ENCODE measurements around the gene GAPDH. TPM values are rescaled to one million over a fixed set of nuclear protein-coding genes. Genes with fewer than 3 reads are reported as not detected.

The GAPDH gene
- polyA plus RNA-seq, 1 donor (not counting 4 experiments of a cell fraction or from before 2014, with no cell fraction given), result 8,390 TPM

DNA sequence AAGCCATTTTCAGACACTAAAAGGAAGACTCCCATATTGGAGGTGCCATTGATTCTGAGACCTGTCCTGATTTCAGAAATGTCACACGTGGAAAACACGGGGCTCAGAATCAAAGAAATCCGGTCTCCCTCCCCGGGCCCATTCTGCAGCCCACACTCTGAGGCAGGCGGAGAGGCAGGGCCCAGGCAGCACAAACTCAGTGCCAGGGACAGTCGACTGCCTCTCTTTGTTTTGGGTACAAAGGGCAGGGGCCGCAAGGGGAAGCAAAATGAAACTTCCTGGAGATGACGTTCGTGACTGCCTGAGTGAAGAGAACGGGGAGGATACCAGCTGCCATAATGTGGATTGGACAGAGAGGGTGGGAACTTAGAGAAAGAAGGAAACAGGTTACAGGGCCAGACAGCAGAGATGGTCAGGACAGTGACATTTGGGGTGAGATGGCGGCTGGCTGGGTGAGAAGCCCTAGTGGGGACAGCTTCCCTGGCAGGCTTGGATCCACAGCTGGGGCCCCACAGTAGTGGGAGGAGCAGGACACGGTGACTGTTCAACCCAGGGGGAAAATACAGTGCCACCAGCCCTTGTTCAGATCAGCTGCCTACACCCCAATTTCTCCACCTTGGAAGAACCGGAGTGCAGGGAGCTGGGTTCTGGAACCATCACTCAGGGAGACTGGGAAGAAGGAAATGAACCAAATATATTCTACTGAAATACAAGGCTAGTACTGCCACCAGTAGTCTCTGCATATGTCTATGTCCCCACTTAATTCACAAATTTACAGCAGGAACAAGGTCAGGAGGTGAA is 8.1 kb downstream of the GAPDH start:
- Histone ChIP-seq H3K9me3 (ENCODE audit: control insufficient read depth, low read depth, low read length) (no peaks in the 10 kb centered on the region), H3K27ac (ENCODE audit: control insufficient read depth, insufficient read depth, low read length) (no peak overlapping the region), H3K79me2 (ENCODE audit: control insufficient read depth, insufficient read depth, low read length) (no peaks in the 10 kb centered on the region), H2AFZ (ENCODE audit: control insufficient read depth, low read length) (no peak overlapping the region), H3K4me3 (ENCODE audit: control insufficient read depth in 2 of 3, extremely low read depth in 1 of 3, insufficient read depth in 2 of 3, low read depth in 1 of 3, low read length in 3 of 3) (no peak overlapping the region), H3K27me3 (ENCODE audit: control insufficient read depth, extremely low read depth, insufficient read depth, low read length) (no peaks in the 10 kb centered on the region), H3K4me1 (ENCODE audit: control insufficient read depth, extremely low read depth, insufficient read depth, low read length) (peaks cover 24% of the 10 kb centered on the region), H3K4me2 (ENCODE audit: control insufficient read depth, extremely low read depth, insufficient read depth, low read depth, low read length) (no peak overlapping the region), H4K20me1 (ENCODE audit: control insufficient read depth, extremely low read depth, insufficient read depth, low read length) (peaks cover 21% of the 10 kb centered on the region), H3K9ac (ENCODE audit: control insufficient read depth, extremely low read depth, insufficient read depth, low read length) (no peak overlapping the region), H3K9me1 (ENCODE audit: control insufficient read depth, extremely low read depth, insufficient read depth, low read length) (peaks cover 5% of the 10 kb centered on the region), H3K36me3 (ENCODE audit: control insufficient read depth in 2 of 2, extremely low read depth in 1 of 2, insufficient read depth in 2 of 2, low read length in 2 of 2) (peaks cover 14 to 15% of the 10 kb centered on the region in 2 experiments)
- DNase-seq (ENCODE audit: low read depth, low spot score) (no peak), FAIRE-seq (no peak)
- dilution Hi-C loops (cut with MboI; ENCODE audit: extremely low pct_ligation_motif_present, low sequenced_read_pairs), result no loop called here
- no peak for TF ChIP-seq EZH2 (IDR thresholded peaks at IDR 0.05; ENCODE audit: low read length)
- TF ChIP-seq, protein P1, sequence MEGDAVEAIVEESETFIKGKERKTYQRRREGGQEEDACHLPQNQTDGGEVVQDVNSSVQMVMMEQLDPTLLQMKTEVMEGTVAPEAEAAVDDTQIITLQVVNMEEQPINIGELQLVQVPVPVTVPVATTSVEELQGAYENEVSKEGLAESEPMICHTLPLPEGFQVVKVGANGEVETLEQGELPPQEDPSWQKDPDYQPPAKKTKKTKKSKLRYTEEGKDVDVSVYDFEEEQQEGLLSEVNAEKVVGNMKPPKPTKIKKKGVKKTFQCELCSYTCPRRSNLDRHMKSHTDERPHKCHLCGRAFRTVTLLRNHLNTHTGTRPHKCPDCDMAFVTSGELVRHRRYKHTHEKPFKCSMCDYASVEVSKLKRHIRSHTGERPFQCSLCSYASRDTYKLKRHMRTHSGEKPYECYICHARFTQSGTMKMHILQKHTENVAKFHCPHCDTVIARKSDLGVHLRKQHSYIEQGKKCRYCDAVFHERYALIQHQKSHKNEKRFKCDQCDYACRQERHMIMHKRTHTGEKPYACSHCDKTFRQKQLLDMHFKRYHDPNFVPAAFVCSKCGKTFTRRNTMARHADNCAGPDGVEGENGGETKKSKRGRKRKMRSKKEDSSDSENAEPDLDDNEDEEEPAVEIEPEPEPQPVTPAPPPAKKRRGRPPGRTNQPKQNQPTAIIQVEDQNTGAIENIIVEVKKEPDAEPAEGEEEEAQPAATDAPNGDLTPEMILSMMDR (optimal IDR thresholded peaks at IDR 0.05 in 1 of 3, IDR thresholded peaks at IDR 0.05 in 1 of 3, conservative IDR thresholded peaks at IDR 0.05 in 1 of 3; ENCODE audit: extremely low read depth in 1 of 3, insufficient read depth in 2 of 3, low read length in 3 of 3), result no peak

DNA sequence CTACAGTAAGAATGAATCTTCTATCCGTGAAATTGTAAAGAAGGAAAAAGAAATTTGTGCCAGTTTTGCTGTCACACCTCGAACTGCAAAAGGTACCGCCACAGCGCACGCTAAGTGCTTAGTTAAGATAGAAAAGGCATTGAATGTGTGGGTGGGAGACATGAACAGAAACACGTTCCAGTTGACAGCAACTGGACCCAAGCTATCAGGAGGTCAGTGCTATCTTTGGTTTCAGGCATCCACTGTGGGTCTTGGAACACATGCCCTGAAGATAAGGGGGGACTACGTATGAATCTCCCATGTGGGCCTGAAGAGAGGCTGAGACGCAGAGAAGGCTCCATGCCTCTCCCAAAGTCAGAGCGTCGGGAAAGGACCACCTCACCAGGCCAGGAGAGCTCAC is 11.7 kb downstream of the GAPDH start:
- dilution Hi-C loops (cut with MboI; ENCODE audit: extremely low pct_ligation_motif_present, low sequenced_read_pairs), result no loop called here
- no peaks in the 10 kb centered on the region for H4K20me1 ChIP-seq (ENCODE audit: control insufficient read depth, extremely low read depth, insufficient read depth, low read length)
- H3K9me3 ChIP-seq (ENCODE audit: control insufficient read depth, low read depth, low read length), result no peaks in the 10 kb centered on the region
- peaks cover 0 to 6% of the 10 kb centered on the region in 2 experiments for H3K36me3 ChIP-seq (ENCODE audit: control insufficient read depth in 2 of 2, extremely low read depth in 1 of 2, insufficient read depth in 2 of 2, low read length in 2 of 2)
- H3K9me1 ChIP-seq (ENCODE audit: control insufficient read depth, extremely low read depth, insufficient read depth, low read length), result no peaks in the 10 kb centered on the region
- no peak overlapping the region for H3K4me2 ChIP-seq (ENCODE audit: control insufficient read depth, extremely low read depth, insufficient read depth, low read depth, low read length)
- no peak overlapping the region for H3K9ac ChIP-seq (ENCODE audit: control insufficient read depth, extremely low read depth, insufficient read depth, low read length)
- TF ChIP-seq, protein P1 (optimal IDR thresholded peaks at IDR 0.05 in 1 of 3, IDR thresholded peaks at IDR 0.05 in 1 of 3, conservative IDR thresholded peaks at IDR 0.05 in 1 of 3; ENCODE audit: extremely low read depth in 1 of 3, insufficient read depth in 2 of 3, low read length in 3 of 3), result no peak
- no peak for TF ChIP-seq EZH2 (IDR thresholded peaks at IDR 0.05; ENCODE audit: low read length)
- no peaks in the 10 kb centered on the region for H3K79me2 ChIP-seq (ENCODE audit: control insufficient read depth, insufficient read depth, low read length)
- no peaks in the 10 kb centered on the region for H3K27me3 ChIP-seq (ENCODE audit: control insufficient read depth, extremely low read depth, insufficient read depth, low read length)
- peaks cover 29% of the 10 kb centered on the region for H3K4me1 ChIP-seq (ENCODE audit: control insufficient read depth, extremely low read depth, insufficient read depth, low read length)
- H3K4me3 ChIP-seq (ENCODE audit: control insufficient read depth in 2 of 3, extremely low read depth in 1 of 3, insufficient read depth in 2 of 3, low read depth in 1 of 3, low read length in 3 of 3), result no peak overlapping the region
- H3K27ac ChIP-seq (ENCODE audit: control insufficient read depth, insufficient read depth, low read length), result no peak overlapping the region
- no peak for DNase-seq (ENCODE audit: low read depth, low spot score)
- H2AFZ ChIP-seq (ENCODE audit: control insufficient read depth, low read length), result no peak overlapping the region
- FAIRE-seq, result no peak

Data from keratinocyte (primary cell).